A549 treated with CORT108297 at 1 μM for 4 hours (cell line): ENCODE measurements around the gene SETMAR. TPM values are rescaled to one million over a fixed set of nuclear protein-coding genes. Genes with fewer than 3 reads are reported as not detected.

ENCODE experiments used
- total RNA-seq: library from RNA; stranded (reverse); fragments of 200-300 nt; extraction: Qiagen RNA extraction; gene quantifications from 5 replicates; pipeline ENCODE4 v1.2.3, GENCODE V29; 2022

Gene SETMAR
- total RNA-seq = 7.9 to 9.0 TPM (median 8.6 TPM) in 5 replicates

GRCh38 chr3:4303187-4304123 is at the start of gene SETMAR:
SETMAR (plus strand) TSS chr3:4303369; CDS start chr3:4303371, 2 bp downstream.

Other genes with a start within 250 kb of the SETMAR start
- gene SUMF1, start 163.9 kb downstream of the SETMAR start, total RNA-seq = 19.6 to 23.3 TPM (median 21.2 TPM) in 5 replicates
- 4.9 to 6.4 TPM (median 5.6 TPM) in 5 replicates for gene ITPR1, start 190.0 kb downstream of the SETMAR start, total RNA-seq